GM18519 (cell line): ENCODE measurements around the gene MED19.
A peak's percentile ranks its signal among the peaks of the same experiment; 100 is the strongest.
"Not testable (repeated sequence)": the region's sequence is repeated elsewhere in the genome, so short reads cannot be mapped to it uniquely, and the experiment has no call there.

Source experiments
- ATAC-seq: cut with Tn5 transposase; IDR thresholded peaks from one replicate; pipeline ENCODE4 v1.9.1; 2021; ENCODE audit warnings: mild to moderate bottlenecking, moderate library complexity; ENCODE audit not compliant: unreplicated experiment, low FRiP score

Gene MED19

GRCh38 chr11:57711414-57712255, at the start of gene MED19:
Gene MED19, minus strand, starts transcription at chr11:57712215. Its CDS starts 36 bp downstream, at chr11:57712179.
- peak; percentile 32 for ATAC-seq

- ATAC-seq = no peak
These were observed 46.2 kb upstream of the MED19 start for GRCh38 chr11:57758174-57758573.

- ATAC-seq = no peak
These were observed 40.9 kb upstream of the MED19 start for GRCh38 chr11:57752954-57753353.

- no peak for ATAC-seq
These were observed 39.8 kb upstream of the MED19 start, which contains the start of gene BTBD18 for GRCh38 chr11:57751676-57752253. Gene BTBD18, minus strand, starts transcription at chr11:57751819. Its CDS starts 631 bp downstream, at chr11:57751188.

GRCh38 chr11:57751176-57751575, 39.2 kb upstream of the MED19 start:
- no peak for ATAC-seq

GRCh38 chr11:57746920-57747319, 34.9 kb upstream of the MED19 start:
- ATAC-seq = no peak

- no peak for ATAC-seq
These were observed 33.2 kb upstream of the MED19 start for GRCh38 chr11:57745206-57745605.

GRCh38 chr11:57744357-57744756, 32.3 kb upstream of the MED19 start:
- no peak for ATAC-seq

GRCh38 chr11:57742087-57742452, 30.1 kb upstream of the MED19 start:
- ATAC-seq = no peak

- ATAC-seq = peak; percentile 81
These were observed 29.4 kb upstream of the MED19 start, which contains the start of gene SELENOH for GRCh38 chr11:57741132-57742086. Gene SELENOH, plus strand, starts transcription at chr11:57741491. Its CDS starts 105 bp downstream, at chr11:57741596.

GRCh38 chr11:57735619-57736298, 23.7 kb upstream of the MED19 start:
- no peak for ATAC-seq

GRCh38 chr11:57732661-57733060, 20.6 kb upstream of the MED19 start:
- ATAC-seq = no peak

GRCh38 chr11:57729479-57729878, 17.5 kb upstream of the MED19 start:
- no peak for ATAC-seq

- no peak for ATAC-seq
These were observed 16.8 kb upstream of the MED19 start for GRCh38 chr11:57728829-57729228.

GRCh38 chr11:57727185-57727584, 15.2 kb upstream of the MED19 start:
- no peak for ATAC-seq

- ATAC-seq = not testable (repeated sequence)
These were observed 4.7 kb upstream of the MED19 start for GRCh38 chr11:57716726-57717125.

- ATAC-seq = no peak
These were observed 1.8 kb upstream of the MED19 start for GRCh38 chr11:57713835-57714234.

- ATAC-seq = peak; percentile 97
These were observed 488 bp upstream of the MED19 start, which contains the start of gene TMX2 for GRCh38 chr11:57712256-57713150. Gene TMX2, plus strand, starts transcription at chr11:57712593. Its CDS starts 26 bp downstream, at chr11:57712619.

GRCh38 chr11:57709802-57710367, 2.1 kb downstream of the MED19 start:
- ATAC-seq = no peak
